Keratinocyte (primary cell): Measurements from ENCODE around the gene CACNA2D4. TPM values are rescaled to one million over a fixed set of nuclear protein-coding genes. Genes with fewer than 3 reads are reported as not detected.

ENCODE experiments used
- DNase-seq: peaks from one replicate; pipeline ENCODE4 v3.0.0-alpha.2; 2011; ENCODE audit warnings: low read depth, missing footprints, low spot score
- FAIRE-seq: peaks from 2 replicates; lab custom pipeline; 2011; peaks lifted over from hg19 to GRCh38; lab: Jason Lieb, UNC
- H2AFZ ChIP-seq: 2 replicates; pipeline ENCODE4 v1.6.0; 2012; ENCODE audit warnings: low read length, control low read depth, inconsistent platforms; ENCODE audit not compliant: control insufficient read depth
- H3K27ac ChIP-seq: 2 replicates; pipeline ENCODE4 v1.5.1; 2011; ENCODE audit warnings: low read length; ENCODE audit not compliant: control insufficient read depth, insufficient read depth
- H3K27me3 ChIP-seq: 3 replicates; pipeline ENCODE4 v1.6.0; 2011; ENCODE audit warnings: low read length; ENCODE audit not compliant: control insufficient read depth, insufficient read depth; ENCODE audit errors: extremely low read depth
- H3K36me3 ChIP-seq, 2 experiments: 2 replicates in 1 of 2; 3 replicates in 1 of 2; pipeline ENCODE4 v1.5.1; 2011; ENCODE audit warnings: low read length in 2 of 2, mild to moderate bottlenecking in 1 of 2; ENCODE audit not compliant: control insufficient read depth in 2 of 2, insufficient read depth in 2 of 2; ENCODE audit errors: extremely low read depth in 1 of 2
- H3K4me1 ChIP-seq: 3 replicates; pipeline ENCODE4 v1.5.1; 2011; ENCODE audit warnings: low read length; ENCODE audit not compliant: control insufficient read depth, insufficient read depth; ENCODE audit errors: extremely low read depth
- H3K4me2 ChIP-seq: 3 replicates; pipeline ENCODE4 v1.6.0; 2011; ENCODE audit warnings: low read depth, low read length; ENCODE audit not compliant: control insufficient read depth, insufficient read depth; ENCODE audit errors: extremely low read depth
- H3K4me3 ChIP-seq, 3 experiments: fragments of 200-600 bp in 1 of 3; sonication (generic) in 1 of 3; 2 replicates in 2 of 3; 3 replicates in 1 of 3; pipeline ENCODE4 v1.5.1; 2011 to 2016; ENCODE audit warnings: low read length in 3 of 3, mild to moderate bottlenecking in 3 of 3, control low read depth in 2 of 3, inconsistent platforms in 1 of 3, low read depth in 1 of 3, mixed read lengths in 1 of 3, mixed run types in 1 of 3, moderate library complexity in 1 of 3; ENCODE audit not compliant: control insufficient read depth in 2 of 3, insufficient read depth in 2 of 3; ENCODE audit errors: extremely low read depth in 1 of 3
- H3K79me2 ChIP-seq: 2 replicates; pipeline ENCODE4 v1.6.0; 2012; ENCODE audit warnings: low read length; ENCODE audit not compliant: control insufficient read depth, insufficient read depth
- H3K9ac ChIP-seq: 3 replicates; pipeline ENCODE4 v1.6.0; 2011; ENCODE audit warnings: low read length; ENCODE audit not compliant: control insufficient read depth, insufficient read depth; ENCODE audit errors: extremely low read depth
- H3K9me1 ChIP-seq: 3 replicates; pipeline ENCODE4 v1.6.0; 2011; ENCODE audit warnings: low read length; ENCODE audit not compliant: control insufficient read depth, insufficient read depth; ENCODE audit errors: extremely low read depth
- H3K9me3 ChIP-seq: 2 replicates; pipeline ENCODE4 v1.5.1; 2012; ENCODE audit warnings: low read depth, low read length; ENCODE audit not compliant: control insufficient read depth
- H4K20me1 ChIP-seq: 3 replicates; pipeline ENCODE4 v1.6.0; 2011; ENCODE audit warnings: low read length; ENCODE audit not compliant: control insufficient read depth, insufficient read depth; ENCODE audit errors: extremely low read depth
- EZH2 ChIP-seq: IDR thresholded peaks from one replicate; pipeline ENCODE4 v1.6.1; 2012; ENCODE audit warnings: inconsistent platforms, mild to moderate bottlenecking, low read length, moderate library complexity
- dilution Hi-C: fragments of 300-500 bp; cut with MboI; formaldehyde crosslinking; loops from one replicate; pipeline ENCODE4 v1.7.0; 2020; ENCODE audit warnings: low sequenced_read_pairs; ENCODE audit not compliant: extremely low pct_ligation_motif_present
- polyA plus RNA-seq, 5 experiments: library from polyadenylated mRNA; depleted of rRNA in 3 of 5; stranded (reverse) in 3 of 5; stranded (forward) in 1 of 5; unstranded in 1 of 5; fragments of >200 nt; gene quantifications; 1 replicate in 1 of 5; 2 replicates in 3 of 5; 3 replicates in 1 of 5; pipeline versions ENCODE4 v1.2.1 to v1.2.3, GENCODE V29; 2011 to 2012; ENCODE audit warnings: missing spikeins in 2 of 5, low read depth in 1 of 5, low replicate concordance in 1 of 5
- TF ChIP-seq, protein P1 (sequence below), 3 experiments: IDR thresholded peaks in 1 of 3; conservative IDR thresholded peaks in 1 of 3; optimal IDR thresholded peaks in 1 of 3; 2 replicates in 2 of 3; 3 replicates in 1 of 3; pipeline versions ENCODE3 to v1.5.1; 2011; ENCODE audit warnings: low read length in 3 of 3, mild to moderate bottlenecking in 3 of 3, moderate library complexity in 2 of 3, control low read depth in 1 of 3, inconsistent platforms in 1 of 3; ENCODE audit not compliant: insufficient read depth in 2 of 3; ENCODE audit errors: extremely low read depth in 1 of 3

Gene CACNA2D4
- polyA plus RNA-seq, 1 donor (not counting 4 experiments of a cell fraction or from before 2014, with no cell fraction given) = 0.09 TPM

DNA sequence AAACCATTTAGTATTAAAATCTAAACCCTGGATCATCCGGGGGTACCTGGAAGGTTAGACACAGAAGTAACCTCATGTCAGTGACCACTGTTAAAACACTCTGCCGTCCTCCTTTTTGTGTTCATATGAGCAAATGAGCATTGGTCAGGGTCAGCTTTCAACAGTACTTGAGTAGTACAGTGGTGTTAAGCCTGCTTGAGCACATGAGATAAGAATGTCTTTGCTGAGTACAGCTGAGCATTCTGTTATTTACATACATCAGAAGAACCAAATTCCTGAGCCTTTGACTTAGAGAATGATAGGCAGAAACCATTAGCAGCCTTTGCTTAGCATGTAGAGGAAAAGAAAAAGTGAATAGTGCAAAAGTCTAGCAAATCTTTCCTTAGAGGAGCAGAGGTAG lies 136.7 kb downstream of the CACNA2D4 start:
- dilution Hi-C loops = no loop called here
- Histone ChIP-seq H3K36me3 (peaks cover 13 to 33% of the 10 kb centered on the region in 2 experiments), H3K9me3 (no peaks in the 10 kb centered on the region), H3K27ac (no peak overlapping the region), H3K4me3 (no peak overlapping the region), H3K4me2 (no peak overlapping the region), H4K20me1 (no peaks in the 10 kb centered on the region), H3K27me3 (no peaks in the 10 kb centered on the region), H3K9me1 (no peaks in the 10 kb centered on the region), H3K9ac (no peak overlapping the region), H3K79me2 (peaks cover 1% of the 10 kb centered on the region), H2AFZ (no peak overlapping the region), H3K4me1 (peaks cover 15% of the 10 kb centered on the region)
- DNase-seq (no peak), FAIRE-seq (no peak)
- TF ChIP-seq EZH2 = no peak
- TF ChIP-seq, protein P1, sequence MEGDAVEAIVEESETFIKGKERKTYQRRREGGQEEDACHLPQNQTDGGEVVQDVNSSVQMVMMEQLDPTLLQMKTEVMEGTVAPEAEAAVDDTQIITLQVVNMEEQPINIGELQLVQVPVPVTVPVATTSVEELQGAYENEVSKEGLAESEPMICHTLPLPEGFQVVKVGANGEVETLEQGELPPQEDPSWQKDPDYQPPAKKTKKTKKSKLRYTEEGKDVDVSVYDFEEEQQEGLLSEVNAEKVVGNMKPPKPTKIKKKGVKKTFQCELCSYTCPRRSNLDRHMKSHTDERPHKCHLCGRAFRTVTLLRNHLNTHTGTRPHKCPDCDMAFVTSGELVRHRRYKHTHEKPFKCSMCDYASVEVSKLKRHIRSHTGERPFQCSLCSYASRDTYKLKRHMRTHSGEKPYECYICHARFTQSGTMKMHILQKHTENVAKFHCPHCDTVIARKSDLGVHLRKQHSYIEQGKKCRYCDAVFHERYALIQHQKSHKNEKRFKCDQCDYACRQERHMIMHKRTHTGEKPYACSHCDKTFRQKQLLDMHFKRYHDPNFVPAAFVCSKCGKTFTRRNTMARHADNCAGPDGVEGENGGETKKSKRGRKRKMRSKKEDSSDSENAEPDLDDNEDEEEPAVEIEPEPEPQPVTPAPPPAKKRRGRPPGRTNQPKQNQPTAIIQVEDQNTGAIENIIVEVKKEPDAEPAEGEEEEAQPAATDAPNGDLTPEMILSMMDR (optimal IDR thresholded peaks at IDR 0.05 in 1 of 3, IDR thresholded peaks at IDR 0.05 in 1 of 3, conservative IDR thresholded peaks at IDR 0.05 in 1 of 3; ENCODE audit: extremely low read depth in 1 of 3, insufficient read depth in 2 of 3, low read length in 3 of 3) = no peak

DNA sequence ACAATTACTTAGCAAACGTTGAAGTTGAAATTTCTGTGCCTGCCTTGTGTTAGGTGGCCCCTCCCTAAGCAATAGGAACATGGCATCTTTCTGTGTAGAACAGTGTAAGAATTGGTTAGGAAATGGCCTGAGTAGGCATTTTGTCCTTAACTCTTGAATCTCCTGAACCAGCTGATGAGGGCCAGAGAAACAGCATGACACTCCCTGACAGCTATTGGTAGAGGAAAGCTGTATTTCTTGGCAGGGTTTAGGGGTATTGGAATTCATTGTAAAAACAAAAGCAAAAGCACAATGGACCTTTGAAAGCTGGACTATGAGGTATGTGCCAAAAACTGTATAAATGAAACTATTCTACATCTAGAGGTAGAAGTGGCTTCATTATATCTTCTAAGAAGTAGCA lies 138.7 kb downstream of the CACNA2D4 start:
- Histone ChIP-seq H3K9ac (no peak overlapping the region), H2AFZ (no peak overlapping the region), H3K4me3 (no peak overlapping the region), H3K36me3 (peaks cover 7 to 19% of the 10 kb centered on the region in 2 experiments), H3K9me3 (no peaks in the 10 kb centered on the region), H3K27me3 (no peaks in the 10 kb centered on the region), H3K9me1 (no peaks in the 10 kb centered on the region), H3K4me2 (no peak overlapping the region), H4K20me1 (peaks cover 8% of the 10 kb centered on the region), H3K4me1 (peaks cover 28% of the 10 kb centered on the region), H3K79me2 (peaks cover 1% of the 10 kb centered on the region), H3K27ac (no peak overlapping the region)
- DNase-seq (no peak), FAIRE-seq (no peak)
- TF ChIP-seq, protein P1 (optimal IDR thresholded peaks at IDR 0.05 in 1 of 3, IDR thresholded peaks at IDR 0.05 in 1 of 3, conservative IDR thresholded peaks at IDR 0.05 in 1 of 3; ENCODE audit: extremely low read depth in 1 of 3, insufficient read depth in 2 of 3, low read length in 3 of 3) = no peak
- TF ChIP-seq EZH2 = no peak
- dilution Hi-C loops = no loop called here
